Fibroblast of pulmonary artery (primary cell): ENCODE measurements around the gene ZNF536.
"Not testable (repeated sequence)": the region's sequence is repeated elsewhere in the genome, so short reads cannot be mapped to it uniquely, and the experiment has no call there.

Experiments used
- DNase-seq: peaks from one replicate; pipeline ENCODE4 v3.0.0-alpha.2; 2010; ENCODE audit warnings: low read depth
- H3K4me3 ChIP-seq: replicated peaks from 2 replicates; pipeline ENCODE4 v1.5.1; 2011; ENCODE audit warnings: low read depth, mild to moderate bottlenecking, control low read depth, low read length, moderate library complexity
- CTCF ChIP-seq: IDR thresholded peaks from 2 replicates; pipeline ENCODE4 v1.5.1; 2011; ENCODE audit warnings: mild to moderate bottlenecking, control low read depth, low read length, inconsistent platforms; ENCODE audit errors: missing control alignments

Gene ZNF536

GRCh38 chr19:30457484-30457883 lies 85.3 kb downstream of the ZNF536 start:
- no peak for TF ChIP-seq CTCF
- DNase-seq, result no peak
- H3K4me3 ChIP-seq, result no peak overlapping the region

- no peak overlapping the region for H3K4me3 ChIP-seq
- no peak for DNase-seq
- no peak for TF ChIP-seq CTCF
These were observed 87.7 kb downstream of the ZNF536 start for GRCh38 chr19:30459859-30460258.

GRCh38 chr19:30464162-30464561 lies 92.0 kb downstream of the ZNF536 start:
- no peak for DNase-seq
- no peak overlapping the region for H3K4me3 ChIP-seq
- TF ChIP-seq CTCF, result no peak

GRCh38 chr19:30466598-30466997 lies 94.4 kb downstream of the ZNF536 start:
- not testable (repeated sequence) for DNase-seq, H3K4me3 ChIP-seq

- no peak for DNase-seq
- TF ChIP-seq CTCF, result no peak
- H3K4me3 ChIP-seq, result no peak overlapping the region
These were observed 95.1 kb downstream of the ZNF536 start for GRCh38 chr19:30467239-30467638.

- DNase-seq, result no peak
- no peak overlapping the region for H3K4me3 ChIP-seq
- TF ChIP-seq CTCF, result no peak
These were observed 97.6 kb downstream of the ZNF536 start for GRCh38 chr19:30469774-30470173.

GRCh38 chr19:30471441-30471840 lies 99.3 kb downstream of the ZNF536 start:
- no peak for TF ChIP-seq CTCF

More at GRCh38 chr19:30471441-30471840, 99.3 kb downstream of the ZNF536 start:
- H3K4me3 ChIP-seq, result no peak overlapping the region
- no peak for DNase-seq
